Non-pigmented ciliary epithelial cell (primary cell): ENCODE results near the gene PPIB.

Source experiments
- DNase-seq: peaks from one replicate; pipeline ENCODE4 v3.0.0-alpha.2; 2010; ENCODE audit warnings: low read depth

PPIB gene

DNA sequence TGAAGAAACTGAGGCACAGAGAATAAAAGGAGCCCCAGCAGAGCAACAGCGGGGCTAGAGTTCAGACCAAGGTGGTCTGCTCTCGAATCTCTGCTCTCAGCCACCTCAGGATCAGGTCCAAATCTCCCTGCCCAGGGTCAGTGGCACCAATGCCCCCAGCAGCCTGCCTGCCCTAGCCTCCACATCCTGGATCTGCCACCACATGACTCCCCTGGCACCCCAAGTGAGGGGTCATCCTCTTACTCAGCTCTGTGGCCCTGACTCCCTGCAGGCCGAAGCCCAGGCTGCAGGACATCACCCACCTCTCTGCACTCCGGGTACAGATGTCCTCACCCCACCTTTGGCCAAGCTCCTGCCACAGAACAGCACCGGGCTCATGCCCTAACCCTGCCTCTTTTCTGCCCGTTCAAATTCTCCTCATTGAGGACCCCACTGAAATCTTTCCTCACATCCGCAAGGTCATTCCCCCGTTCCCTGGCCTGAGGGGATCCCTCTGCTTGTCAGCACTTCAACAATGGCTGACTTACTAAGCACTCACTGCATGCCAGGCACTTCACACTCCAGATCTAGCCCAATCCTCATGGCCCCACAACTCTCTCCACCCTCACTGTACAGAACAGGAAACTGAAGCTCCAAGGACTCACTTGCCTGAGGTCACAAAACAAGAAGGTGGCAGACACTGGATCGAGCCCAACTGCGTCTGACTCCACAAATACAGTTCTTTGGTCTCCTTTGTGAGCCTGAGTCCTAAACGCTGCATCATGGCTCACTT is 4.3 kb downstream of the PPIB start:
- DNase-seq: no peak

- DNase-seq: no peak
Observed at GRCh38 chr15:64157599-64158125, 5.2 kb downstream of the PPIB start.

- no peak for DNase-seq
Observed at GRCh38 chr15:64156652-64157331, 6.0 kb downstream of the PPIB start.

DNA sequence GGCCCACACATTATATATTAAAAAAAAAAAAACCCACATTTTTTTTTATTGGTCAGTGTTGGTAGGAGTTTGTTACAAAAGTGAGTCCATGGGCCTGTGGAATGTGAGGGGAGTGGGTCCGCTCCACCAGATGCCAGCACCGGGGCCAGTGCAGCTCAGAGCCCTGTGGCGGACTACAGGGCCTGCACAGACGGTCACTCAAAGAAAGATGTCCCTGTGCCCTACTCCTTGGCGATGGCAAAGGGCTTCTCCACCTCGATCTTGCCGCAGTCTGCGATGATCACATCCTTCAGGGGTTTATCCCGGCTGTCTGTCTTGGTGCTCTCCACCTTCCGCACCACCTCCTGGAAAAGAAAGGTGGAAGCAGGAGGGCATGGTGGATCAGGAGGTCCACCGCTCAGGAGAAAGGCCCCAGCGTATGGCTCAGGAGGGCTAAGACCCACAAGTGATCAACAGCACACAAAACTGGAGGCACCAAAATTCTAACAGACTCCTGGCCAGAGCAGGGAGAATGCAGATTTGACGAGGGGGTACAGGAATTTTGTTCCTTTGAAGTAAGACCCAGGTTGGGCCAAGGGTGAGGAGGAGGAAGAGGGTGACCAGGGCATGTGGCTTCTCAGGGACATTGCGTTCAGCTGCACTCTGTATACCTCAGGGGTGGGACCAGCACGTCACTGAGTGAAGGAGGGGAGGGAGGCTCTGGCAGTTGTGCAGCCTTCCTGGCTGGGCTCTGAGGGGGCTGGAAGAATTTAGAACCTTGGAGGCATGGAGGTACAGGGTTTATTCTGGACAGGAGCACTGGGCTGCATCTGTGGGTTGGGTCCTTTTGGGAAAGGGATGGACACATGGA is 6.8 kb downstream of the PPIB start:
- DNase-seq: no peak

GRCh38 chr15:64153480-64154367 is 9.1 kb downstream of the PPIB start:
- DNase-seq: peak; percentile 42

DNA sequence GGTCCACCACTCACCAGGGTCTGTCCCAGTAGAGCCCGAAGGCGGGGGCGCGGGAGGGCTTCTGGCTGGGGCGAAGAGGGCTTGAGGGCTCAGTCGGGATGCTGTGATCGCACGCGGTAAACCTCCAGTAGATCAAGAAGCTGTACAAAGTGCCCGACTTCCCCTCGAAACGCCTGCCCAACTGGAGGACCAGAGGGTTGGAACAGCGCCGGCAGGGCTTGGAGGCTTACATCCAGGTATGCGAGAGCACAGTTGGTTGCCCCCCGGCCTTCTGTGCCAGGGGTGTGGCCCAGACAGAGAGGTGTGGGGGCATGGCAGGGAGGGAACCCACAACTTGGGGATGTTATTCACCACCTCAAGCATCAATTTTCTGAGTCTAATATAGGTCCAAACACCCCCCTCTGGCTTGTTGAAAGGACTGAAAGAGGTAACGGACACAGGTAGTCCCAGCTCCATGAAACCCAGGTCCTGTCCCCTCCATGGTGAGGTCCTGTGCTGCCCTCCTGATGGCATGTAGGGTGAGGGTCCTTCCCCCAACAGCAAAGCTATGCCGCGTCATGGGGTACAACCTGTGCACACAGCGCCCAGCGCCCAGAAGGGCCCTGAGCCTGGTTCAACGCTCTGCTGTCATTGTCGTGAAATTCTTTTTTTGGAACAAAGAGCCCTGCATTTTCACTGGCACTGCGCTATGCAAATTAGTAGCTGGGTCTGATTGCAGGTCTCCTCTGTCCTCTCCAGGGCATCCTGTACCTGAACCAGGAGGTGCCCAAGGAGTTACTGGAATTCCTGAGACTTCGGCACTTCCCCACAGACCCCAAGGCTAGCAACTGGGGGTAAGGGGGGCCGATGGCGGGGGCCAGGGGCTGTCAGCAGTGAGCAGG is 10.1 kb downstream of the PPIB start:
- DNase-seq: no peak

- no peak for DNase-seq
Observed at GRCh38 chr15:64151727-64152506, 10.9 kb downstream of the PPIB start, which contains the start of gene SNX22. SNX22 (plus strand) TSS chr15:64151731; CDS start chr15:64151776, 45 bp downstream.

DNA sequence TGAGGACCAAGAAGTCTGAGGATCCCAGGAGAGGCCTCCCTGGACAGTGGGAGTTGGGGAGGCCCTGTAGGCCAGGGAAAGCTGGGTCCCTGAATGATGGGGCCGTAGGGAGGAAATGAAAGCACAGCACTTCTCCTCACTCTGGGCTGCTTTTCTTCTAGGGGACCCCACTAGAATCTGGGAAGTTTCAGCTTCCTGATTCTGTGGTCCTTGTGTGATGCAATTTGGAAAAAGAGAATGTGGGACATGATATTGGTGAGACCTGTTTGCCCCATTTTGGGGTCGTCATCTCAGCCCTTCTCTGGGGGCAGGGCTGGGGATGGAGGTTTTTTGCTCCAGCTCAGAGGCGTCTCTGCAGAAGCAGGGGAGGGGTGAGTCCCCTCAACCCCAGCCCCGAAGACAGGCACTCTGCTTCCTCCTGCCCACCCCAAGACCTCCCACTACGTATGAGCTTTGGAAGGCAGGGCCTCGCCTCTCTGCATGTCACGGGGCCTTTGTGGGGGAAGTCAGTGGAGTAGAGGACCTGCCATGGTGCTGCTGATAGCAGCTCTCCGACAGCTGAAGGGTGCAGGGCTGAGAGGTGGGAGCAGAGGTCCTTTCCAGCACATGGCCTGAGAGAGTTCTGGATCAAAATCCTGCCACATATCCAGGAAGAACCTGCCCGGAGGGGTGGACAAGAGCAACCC is 12.8 kb downstream of the PPIB start:
- no peak for DNase-seq

- DNase-seq: no peak
Observed at GRCh38 chr15:64149424-64149823, 13.4 kb downstream of the PPIB start.

- no peak for DNase-seq
Observed at GRCh38 chr15:64148581-64148980, 14.2 kb downstream of the PPIB start.

DNA sequence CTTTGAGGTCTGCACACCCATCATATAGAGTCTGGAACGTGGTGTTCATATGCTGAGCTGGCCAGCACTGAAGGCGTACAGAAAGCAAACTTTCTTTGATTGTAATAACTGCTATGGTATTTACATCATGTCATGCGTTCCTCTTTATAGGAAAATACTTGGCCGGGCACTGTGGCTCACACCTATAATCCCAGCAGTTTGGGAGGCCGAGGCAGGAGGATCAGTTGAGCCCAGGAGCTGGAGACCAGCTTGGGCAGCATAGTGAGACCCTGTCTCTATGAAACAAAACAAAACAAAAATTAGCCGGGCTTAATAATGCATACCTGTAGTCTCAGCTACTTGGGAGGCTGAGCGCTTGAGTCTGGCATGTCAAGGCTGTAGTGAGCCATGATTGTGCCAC is 14.7 kb downstream of the PPIB start:
- no peak for DNase-seq

- DNase-seq: no peak
Observed at GRCh38 chr15:64146885-64147681, 15.7 kb downstream of the PPIB start.

DNA sequence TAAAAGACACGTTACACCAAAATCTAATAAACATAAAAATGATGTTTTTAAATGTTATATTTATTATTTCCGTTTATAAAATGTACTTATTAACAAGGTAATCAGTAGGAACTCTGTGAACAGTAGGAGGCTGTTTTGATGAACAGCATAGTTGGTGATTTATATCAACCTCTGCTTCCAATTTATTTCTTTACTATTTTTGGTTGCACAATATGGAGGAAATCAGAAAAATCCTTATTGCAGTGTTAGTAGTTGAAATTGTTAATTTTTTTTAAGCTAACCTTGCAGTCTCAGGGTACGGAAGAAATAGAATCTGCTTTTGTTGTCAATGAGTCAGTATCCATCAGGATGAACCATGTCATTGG is 16.3 kb downstream of the PPIB start:
- DNase-seq: no peak

- DNase-seq: no peak
Observed at GRCh38 chr15:64146041-64146440, 16.8 kb downstream of the PPIB start.

DNA sequence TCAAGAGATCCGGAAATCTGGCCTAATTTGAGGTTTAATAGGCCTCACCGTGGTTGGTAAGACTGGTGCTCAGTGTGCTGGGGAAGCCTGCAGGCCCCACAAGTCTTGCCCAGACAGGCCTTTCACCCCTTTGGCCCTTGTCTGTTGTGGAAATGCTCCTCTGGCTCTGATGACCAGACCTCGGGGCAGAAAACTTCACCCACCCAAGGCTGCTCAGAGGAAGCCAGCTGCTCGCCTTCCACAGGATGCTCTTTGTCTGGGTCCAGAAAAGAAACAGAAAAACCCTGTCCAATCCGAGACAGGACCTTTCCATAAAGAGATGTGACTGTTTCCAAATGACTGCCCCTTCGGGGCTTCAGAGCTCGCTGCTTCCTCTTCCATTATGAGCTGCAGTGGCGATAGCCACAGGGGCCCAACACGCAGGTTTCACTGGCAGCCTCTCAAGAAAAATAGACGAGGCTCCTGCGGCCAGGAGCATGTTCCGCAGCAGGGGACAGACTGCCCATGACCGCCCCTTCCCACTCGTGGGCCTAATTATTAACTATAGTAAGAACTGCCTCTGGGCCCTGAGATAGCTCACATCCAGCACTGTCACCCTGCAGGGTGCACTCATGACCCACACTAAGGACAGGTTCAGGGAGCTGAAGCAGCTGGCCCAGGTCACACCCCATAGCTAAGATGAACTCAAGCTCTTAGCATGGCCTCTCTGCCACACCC is 18.1 kb downstream of the PPIB start:
- no peak for DNase-seq

DNA sequence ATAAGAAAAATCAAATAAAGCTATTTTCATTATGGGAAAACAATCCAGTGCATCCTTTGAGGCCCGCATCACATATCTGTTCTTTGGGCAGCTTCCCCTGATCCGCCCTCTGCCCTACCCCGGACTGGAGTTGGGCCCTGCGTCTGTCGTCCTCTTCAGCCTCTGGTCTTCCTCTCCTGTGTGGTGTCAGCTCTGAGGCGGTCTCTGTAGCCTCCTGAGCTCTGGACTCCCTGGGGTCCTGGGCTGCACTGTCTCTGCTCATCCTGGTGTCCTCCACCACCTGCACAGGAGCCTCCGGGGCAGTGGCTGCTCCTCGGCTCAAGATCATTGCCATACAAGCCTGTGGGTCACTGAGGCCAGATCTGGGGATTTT is 18.6 kb downstream of the PPIB start:
- DNase-seq: no peak

- no peak for DNase-seq
Observed at GRCh38 chr15:64143276-64143675, 19.5 kb downstream of the PPIB start.
